Measurements from ENCODE around the gene ZNF212. TPM values are rescaled to one million over a fixed set of nuclear protein-coding genes. Genes with fewer than 3 reads are reported as not detected.

ZNF212 gene
- total RNA-seq, 1 experiment from 2014 or later, result 9.7 TPM

DNA sequence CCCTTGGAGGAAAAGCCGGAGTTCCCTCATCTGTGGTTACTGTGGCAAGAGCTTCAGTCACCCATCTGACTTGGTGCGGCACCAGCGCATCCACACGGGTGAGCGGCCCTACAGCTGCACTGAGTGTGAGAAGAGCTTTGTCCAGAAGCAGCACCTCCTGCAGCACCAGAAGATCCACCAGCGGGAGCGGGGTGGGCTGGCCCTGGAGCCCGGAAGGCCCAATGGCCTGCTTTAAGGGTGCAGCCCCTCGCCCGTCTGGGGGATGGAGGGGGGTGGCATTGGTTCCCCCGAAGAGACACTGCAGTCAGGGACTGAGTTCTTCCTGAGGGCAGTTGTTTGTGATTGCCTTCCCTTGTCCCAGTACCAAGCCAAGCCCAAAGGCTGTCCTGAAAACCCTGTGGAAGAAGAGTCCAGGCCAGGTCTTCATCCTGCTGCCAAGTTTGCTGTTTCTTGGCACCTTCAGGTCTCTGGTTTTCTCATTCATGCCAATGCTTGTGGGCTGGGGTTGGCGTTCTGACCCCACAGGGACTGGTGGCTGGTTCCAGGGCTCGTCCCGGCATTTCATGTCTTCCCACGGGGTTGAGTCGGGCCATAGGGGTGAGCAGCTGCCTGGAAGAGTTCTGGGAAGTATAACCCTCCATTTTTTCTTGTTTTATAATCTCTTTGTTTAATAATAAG is 14.9 kb downstream of the ZNF212 start:
- H3K36me3 ChIP-seq (ENCODE audit: low read depth, low read length), result peaks cover 22% of the 10 kb centered on the region
- H4K20me1 ChIP-seq (ENCODE audit: low read length), result no peaks in the 10 kb centered on the region
- no peaks in the 10 kb centered on the region for H3K9me3 ChIP-seq (ENCODE audit: low read length)
- no peak overlapping the region for H2AFZ ChIP-seq (ENCODE audit: low read length)
- CTCF ChIA-PET, result no interaction called here
- ATAC-seq (no peak), DNase-seq (no peak)
- H3F3A ChIP-seq (ENCODE audit: low read length, unreplicated experiment), result no peaks in the 10 kb centered on the region
- BruUV-seq (replicated peaks), result no TSS peak
- no peak for TF ChIP-seq EZH2 (IDR thresholded peaks at IDR 0.05; ENCODE audit: low read length, unreplicated experiment)
- TF ChIP-seq, protein P1, sequence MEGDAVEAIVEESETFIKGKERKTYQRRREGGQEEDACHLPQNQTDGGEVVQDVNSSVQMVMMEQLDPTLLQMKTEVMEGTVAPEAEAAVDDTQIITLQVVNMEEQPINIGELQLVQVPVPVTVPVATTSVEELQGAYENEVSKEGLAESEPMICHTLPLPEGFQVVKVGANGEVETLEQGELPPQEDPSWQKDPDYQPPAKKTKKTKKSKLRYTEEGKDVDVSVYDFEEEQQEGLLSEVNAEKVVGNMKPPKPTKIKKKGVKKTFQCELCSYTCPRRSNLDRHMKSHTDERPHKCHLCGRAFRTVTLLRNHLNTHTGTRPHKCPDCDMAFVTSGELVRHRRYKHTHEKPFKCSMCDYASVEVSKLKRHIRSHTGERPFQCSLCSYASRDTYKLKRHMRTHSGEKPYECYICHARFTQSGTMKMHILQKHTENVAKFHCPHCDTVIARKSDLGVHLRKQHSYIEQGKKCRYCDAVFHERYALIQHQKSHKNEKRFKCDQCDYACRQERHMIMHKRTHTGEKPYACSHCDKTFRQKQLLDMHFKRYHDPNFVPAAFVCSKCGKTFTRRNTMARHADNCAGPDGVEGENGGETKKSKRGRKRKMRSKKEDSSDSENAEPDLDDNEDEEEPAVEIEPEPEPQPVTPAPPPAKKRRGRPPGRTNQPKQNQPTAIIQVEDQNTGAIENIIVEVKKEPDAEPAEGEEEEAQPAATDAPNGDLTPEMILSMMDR (conservative IDR thresholded peaks at IDR 0.05; ENCODE audit: low read depth, low read length), result no peak
- TF ChIP-seq EZH2phosphoT487 (IDR thresholded peaks at IDR 0.05; ENCODE audit: borderline replicate concordance, low read length), result no peak
- no peak overlapping the region for H3K4me3 ChIP-seq (ENCODE audit: low read length)
- no peak overlapping the region for H3K4me2 ChIP-seq (ENCODE audit: low read length)
- POLR2A ChIA-PET (ENCODE audit: unreplicated experiment), result no interaction called here
- H3K4me1 ChIP-seq (ENCODE audit: insufficient read depth, low read length), result peaks cover 7% of the 10 kb centered on the region; the same call in 1 of the 2 replicates
- intact Hi-C loops (cut with micrococcal nuclease), result no loop called here
- no peak overlapping the region for H3K27ac ChIP-seq (ENCODE audit: low read length)
- no peaks in the 10 kb centered on the region for H3K79me2 ChIP-seq (ENCODE audit: low read length)
- H3K9ac ChIP-seq (ENCODE audit: low read length), result no peak overlapping the region
- H3K27me3 ChIP-seq (ENCODE audit: low read length), result no peaks in the 10 kb centered on the region
- H3K9me2 ChIP-seq (replicated peaks; ENCODE audit: low read length), result no peaks in the 10 kb centered on the region

DNA sequence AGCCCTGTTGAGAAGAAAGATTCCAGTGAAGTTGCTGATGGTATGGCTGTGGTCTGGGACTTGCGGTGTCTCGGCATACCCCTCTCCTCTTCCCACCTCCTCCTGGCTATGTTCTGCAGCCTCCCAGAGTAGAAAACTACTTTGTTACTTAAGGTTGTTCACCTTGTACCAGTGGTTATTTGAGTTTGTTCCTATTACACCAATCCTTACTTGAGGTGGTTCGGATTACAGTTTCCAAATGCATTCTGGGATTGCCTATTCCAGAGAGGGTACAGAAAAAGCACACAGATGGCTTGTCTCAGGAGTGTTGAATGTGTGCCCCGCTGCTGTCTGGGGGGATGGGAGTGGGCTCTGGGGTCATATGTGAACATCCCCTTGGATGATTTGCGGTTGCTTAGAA is 15.7 kb downstream of the ZNF212 start:
- Histone ChIP-seq H3K9ac (ENCODE audit: low read length) (no peak overlapping the region), H4K20me1 (ENCODE audit: low read length) (no peaks in the 10 kb centered on the region), H3K36me3 (ENCODE audit: low read depth, low read length) (peaks cover 22% of the 10 kb centered on the region), H3K27me3 (ENCODE audit: low read length) (no peaks in the 10 kb centered on the region), H3K27ac (ENCODE audit: low read length) (no peak overlapping the region), H3K4me3 (ENCODE audit: low read length) (no peak overlapping the region), H2AFZ (ENCODE audit: low read length) (no peak overlapping the region), H3K9me2 (replicated peaks; ENCODE audit: low read length) (no peaks in the 10 kb centered on the region), H3F3A (ENCODE audit: low read length, unreplicated experiment) (no peaks in the 10 kb centered on the region), H3K79me2 (ENCODE audit: low read length) (no peaks in the 10 kb centered on the region), H3K9me3 (ENCODE audit: low read length) (no peaks in the 10 kb centered on the region), H3K4me1 (ENCODE audit: insufficient read depth, low read length) (peaks cover 7% of the 10 kb centered on the region; the same call in 1 of the 2 replicates), H3K4me2 (ENCODE audit: low read length) (no peak overlapping the region)
- ChIA-PET POLR2A (ENCODE audit: unreplicated experiment) (no interaction called here), CTCF (no interaction called here)
- no TSS peak for BruUV-seq (replicated peaks)
- intact Hi-C loops (cut with micrococcal nuclease), result no loop called here
- no peak for ATAC-seq
- DNase-seq, result no peak
- no peak for TF ChIP-seq EZH2phosphoT487 (IDR thresholded peaks at IDR 0.05; ENCODE audit: borderline replicate concordance, low read length)
- no peak for TF ChIP-seq EZH2 (IDR thresholded peaks at IDR 0.05; ENCODE audit: low read length, unreplicated experiment)
- TF ChIP-seq, protein P1 (conservative IDR thresholded peaks at IDR 0.05; ENCODE audit: low read depth, low read length), result no peak

DNA sequence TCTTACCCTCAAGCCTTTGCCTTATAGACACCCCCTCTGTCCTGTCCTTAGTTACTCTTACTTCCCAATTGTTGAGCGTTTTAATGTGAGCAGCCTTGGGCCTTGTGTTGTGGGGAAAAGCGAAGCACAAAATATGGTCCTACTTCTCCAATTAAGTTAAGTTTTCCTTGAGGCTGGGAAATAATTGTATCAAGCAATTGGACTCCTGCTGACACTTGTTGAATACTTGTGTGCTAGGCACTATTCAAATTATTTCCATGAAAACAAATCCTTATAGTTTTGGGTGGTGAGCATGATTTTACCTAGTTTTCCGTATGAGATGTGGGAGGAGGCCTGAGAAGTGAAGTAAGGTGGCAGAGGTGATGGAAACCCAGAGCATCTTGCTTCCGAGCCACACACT is 17.1 kb downstream of the ZNF212 start:
- H3K27me3 ChIP-seq (ENCODE audit: low read length), result no peaks in the 10 kb centered on the region
- H2AFZ ChIP-seq (ENCODE audit: low read length), result no peak overlapping the region
- H3F3A ChIP-seq (ENCODE audit: low read length, unreplicated experiment), result no peaks in the 10 kb centered on the region
- TF ChIP-seq EZH2phosphoT487 (IDR thresholded peaks at IDR 0.05; ENCODE audit: borderline replicate concordance, low read length), result no peak
- TF ChIP-seq EZH2 (IDR thresholded peaks at IDR 0.05; ENCODE audit: low read length, unreplicated experiment), result no peak
- TF ChIP-seq, protein P1 (conservative IDR thresholded peaks at IDR 0.05; ENCODE audit: low read depth, low read length), result no peak
- peaks cover 15% of the 10 kb centered on the region for H3K4me1 ChIP-seq (ENCODE audit: insufficient read depth, low read length)
- DNase-seq (no peak), ATAC-seq (no peak)
- BruUV-seq (replicated peaks), result no TSS peak
- H3K4me3 ChIP-seq (ENCODE audit: low read length), result no peak overlapping the region
- intact Hi-C loops (cut with micrococcal nuclease), result no loop called here
- no peaks in the 10 kb centered on the region for H3K9me2 ChIP-seq (replicated peaks; ENCODE audit: low read length)
- H3K27ac ChIP-seq (ENCODE audit: low read length), result 0 out of 2 replicates have a peak overlapping the region, but pooled peaks have one; percentile 14
- H4K20me1 ChIP-seq (ENCODE audit: low read length), result no peaks in the 10 kb centered on the region
- ChIA-PET CTCF (interaction anchor here (0.6 kb wide), 1 partner anchor 181 kb away, joined by 3 read pairs; no protein-coding TSS in a partner anchor), POLR2A (ENCODE audit: unreplicated experiment) (no interaction called here)
- H3K4me2 ChIP-seq (ENCODE audit: low read length), result no peak overlapping the region
- H3K79me2 ChIP-seq (ENCODE audit: low read length), result no peaks in the 10 kb centered on the region
- H3K36me3 ChIP-seq (ENCODE audit: low read depth, low read length), result peaks cover 17% of the 10 kb centered on the region
- H3K9ac ChIP-seq (ENCODE audit: low read length), result no peak overlapping the region
- H3K9me3 ChIP-seq (ENCODE audit: low read length), result no peaks in the 10 kb centered on the region

Measured in PC-3 (cell line).